ENCODE measurements around the gene LLPH. TPM values are rescaled to one million over a fixed set of nuclear protein-coding genes. Genes with fewer than 3 reads are reported as not detected.

LLPH gene
- total RNA-seq, 1 donor from 2014 or later: 17.1 TPM

GRCh38 chr12:66140731-66141130, 10.2 kb upstream of the LLPH start:
- Histone ChIP-seq H3K9me3 (peaks cover 5% of the 10 kb centered on the region), H3K4me3 (no peak overlapping the region), H3K27ac (no peak overlapping the region), H3K36me3 (peaks cover 40% of the 10 kb centered on the region), H3K27me3 (no peaks in the 10 kb centered on the region), H3K4me1 (peaks cover 10% of the 10 kb centered on the region)
- DNase-seq (no peak), ATAC-seq (no peak)
- intact Hi-C loops (cut with DNase I): no loop called here
- no peak for TF ChIP-seq CTCF (IDR thresholded peaks at IDR 0.05)

GRCh38 chr12:66139328-66139727, 8.8 kb upstream of the LLPH start:
- intact Hi-C loops (cut with DNase I): no loop called here
- H3K27ac ChIP-seq: no peak overlapping the region
- no peak for ATAC-seq
- H3K9me3 ChIP-seq: peaks cover 5% of the 10 kb centered on the region
- no peaks in the 10 kb centered on the region for H3K27me3 ChIP-seq
- peaks cover 40% of the 10 kb centered on the region for H3K36me3 ChIP-seq
- DNase-seq: no peak
- no peak for TF ChIP-seq CTCF (IDR thresholded peaks at IDR 0.05)
- peaks cover 3% of the 10 kb centered on the region for H3K4me1 ChIP-seq
- no peak overlapping the region for H3K4me3 ChIP-seq

GRCh38 chr12:66137937-66138336, 7.4 kb upstream of the LLPH start:
- no peak overlapping the region for H3K27ac ChIP-seq
- peaks cover 40% of the 10 kb centered on the region for H3K36me3 ChIP-seq
- no peak overlapping the region for H3K4me3 ChIP-seq
- H3K4me1 ChIP-seq: no peaks in the 10 kb centered on the region
- DNase-seq: no peak
- intact Hi-C loops (cut with DNase I): no loop called here
- TF ChIP-seq CTCF (IDR thresholded peaks at IDR 0.05): no peak
- peaks cover 5% of the 10 kb centered on the region for H3K9me3 ChIP-seq
- no peak for ATAC-seq
- H3K27me3 ChIP-seq: no peaks in the 10 kb centered on the region

- no peak for TF ChIP-seq CTCF (IDR thresholded peaks at IDR 0.05)
- Histone ChIP-seq H3K4me3 (no peak overlapping the region), H3K9me3 (no peaks in the 10 kb centered on the region), H3K27me3 (no peaks in the 10 kb centered on the region), H3K36me3 (peaks cover 25% of the 10 kb centered on the region), H3K27ac (no peak overlapping the region), H3K4me1 (peaks cover 17% of the 10 kb centered on the region)
- ATAC-seq: no peak
- DNase-seq: no peak
- intact Hi-C loops (cut with DNase I): no loop called here
These were observed 1.9 kb upstream of the LLPH start for GRCh38 chr12:66132408-66132807.

GRCh38 chr12:66131067-66131688, 628 bp upstream of the LLPH start:
- DNase-seq (no peak), ATAC-seq (no peak)
- Histone ChIP-seq H3K4me1 (peaks cover 17% of the 10 kb centered on the region), H3K4me3 (peak overlapping the region; percentile 83), H3K27ac (peak overlapping the region; percentile 80), H3K9me3 (no peaks in the 10 kb centered on the region), H3K36me3 (peaks cover 22% of the 10 kb centered on the region), H3K27me3 (no peaks in the 10 kb centered on the region)
- intact Hi-C loops (cut with DNase I): no loop called here
- no peak for TF ChIP-seq CTCF (IDR thresholded peaks at IDR 0.05)

- intact Hi-C loops (cut with DNase I): no loop called here
- peak overlapping the region; percentile 80 for H3K27ac ChIP-seq
These were observed 650 bp downstream of the LLPH start for GRCh38 chr12:66129934-66130266.

More at GRCh38 chr12:66129934-66130266, 650 bp downstream of the LLPH start:
- peak; percentile 19 for ATAC-seq
- no peak for DNase-seq
- H3K4me1 ChIP-seq: peaks cover 17% of the 10 kb centered on the region
- H3K9me3 ChIP-seq: no peaks in the 10 kb centered on the region
- H3K4me3 ChIP-seq: peak overlapping the region; percentile 83
- H3K27me3 ChIP-seq: no peaks in the 10 kb centered on the region
- no peak for TF ChIP-seq CTCF (IDR thresholded peaks at IDR 0.05)
- peaks cover 28% of the 10 kb centered on the region for H3K36me3 ChIP-seq
